H1 (cell line): ENCODE measurements around the gene KCP. TPM values are rescaled to one million over a fixed set of nuclear protein-coding genes. Genes with fewer than 3 reads are reported as not detected.

ENCODE experiments used
- CTCF ChIA-PET: fragments of 300-600 bp; sonication (Branson Sonifier 250); formaldehyde crosslinking; loops from one replicate; lab custom pipeline; 2021; ENCODE audit not compliant: partially characterized antibody; lab: Charles Lee
- POLR2A ChIA-PET: fragments of 300-600 bp; sonication (Branson Sonifier 250); formaldehyde crosslinking; loops from one replicate; lab custom pipeline; 2021; ENCODE audit warnings: inconsistent platforms; ENCODE audit not compliant: partially characterized antibody; lab: Charles Lee
- DNase-seq, 2 experiments: peaks; one replicate each; pipeline versions ENCODE4 v3.0.0 to v3.0.0-alpha.2; 2010 to 2022; ENCODE audit warnings: low spot score in 2 of 2, low read depth in 1 of 2, mixed read lengths in 1 of 2
- FAIRE-seq: peaks from 2 replicates; lab custom pipeline; 2011; peaks lifted over from hg19 to GRCh38; lab: Jason Lieb, UNC
- H2AFZ ChIP-seq: 2 replicates; pipeline ENCODE4 v1.8.1; 2012; ENCODE audit warnings: low read length, inconsistent platforms
- H2AK5ac ChIP-seq: 2 replicates; pipeline ENCODE4 v1.6.1; 2013; ENCODE audit warnings: low read depth, low read length
- H2BK120ac ChIP-seq: replicated peaks from 2 replicates; pipeline ENCODE3; 2013; ENCODE audit warnings: low read depth, low read length, inconsistent platforms
- H2BK12ac ChIP-seq: 2 replicates; pipeline ENCODE4 v1.6.1; 2013; ENCODE audit warnings: low read depth, low read length
- H2BK15ac ChIP-seq: 2 replicates; pipeline ENCODE4 v1.6.1; 2013; ENCODE audit warnings: low read length
- H2BK20ac ChIP-seq: 2 replicates; pipeline ENCODE4 v1.6.1; 2013; ENCODE audit warnings: low read length
- H2BK5ac ChIP-seq: 2 replicates; pipeline ENCODE4 v1.6.1; 2013; ENCODE audit warnings: low read depth, low read length
- H3K14ac ChIP-seq: 2 replicates; pipeline ENCODE4 v1.6.1; 2013; ENCODE audit warnings: inconsistent platforms; ENCODE audit not compliant: insufficient read length
- H3K18ac ChIP-seq: 2 replicates; pipeline ENCODE4 v1.6.1; 2013; ENCODE audit warnings: low read length; ENCODE audit errors: extremely low read depth
- H3K23ac ChIP-seq: 2 replicates; pipeline ENCODE4 v1.6.1; 2013; ENCODE audit warnings: inconsistent platforms; ENCODE audit not compliant: insufficient read length
- H3K23me2 ChIP-seq: 2 replicates; pipeline ENCODE4 v1.6.1; 2013; ENCODE audit warnings: low read depth, low read length
- H3K27ac ChIP-seq: 2 replicates; pipeline ENCODE4 v1.6.1; 2011; ENCODE audit warnings: low read depth, low read length, inconsistent platforms
- H3K27me3 ChIP-seq, 4 experiments: replicated peaks in 1 of 4; 1 replicate in 1 of 4; 2 replicates in 3 of 4; pipeline versions ENCODE4 v1.6.1 to v1.8.1; 2011 to 2013; ENCODE audit warnings: low read length in 3 of 4, mild to moderate bottlenecking in 3 of 4, inconsistent platforms in 2 of 4, mixed read lengths in 2 of 4, moderate library complexity in 1 of 4; ENCODE audit not compliant: control insufficient read depth in 3 of 4, insufficient read depth in 3 of 4; ENCODE audit errors: extremely low read depth in 1 of 4
- H3K36me3 ChIP-seq, 4 experiments: 2 replicates each; pipeline versions ENCODE4 v1.6.1 to v1.8.1; 2011 to 2013; ENCODE audit warnings: mild to moderate bottlenecking in 4 of 4, low read length in 3 of 4, moderate library complexity in 2 of 4, control low read depth in 1 of 4, inconsistent platforms in 1 of 4; ENCODE audit not compliant: insufficient read depth in 4 of 4, control insufficient read depth in 2 of 4
- H3K4ac ChIP-seq: replicated peaks from 2 replicates; pipeline ENCODE3; 2013; ENCODE audit warnings: low read length, low read depth, mixed read lengths, inconsistent platforms; ENCODE audit not compliant: insufficient read length
- H3K4me1 ChIP-seq, 4 experiments: replicated peaks in 1 of 4; 1 replicate in 1 of 4; 2 replicates in 3 of 4; pipeline versions ENCODE4 v1.6.1 to v1.8.1; 2011 to 2013; ENCODE audit warnings: low read length in 3 of 4, inconsistent platforms in 2 of 4, mixed read lengths in 1 of 4; ENCODE audit not compliant: insufficient read depth in 4 of 4, control insufficient read depth in 3 of 4
- H3K4me2 ChIP-seq, 2 experiments: 2 replicates each; pipeline versions ENCODE4 v1.6.1 to v1.8.1; 2011 to 2013; ENCODE audit warnings: low read depth in 2 of 2, low read length in 2 of 2, control low read depth in 1 of 2, inconsistent platforms in 1 of 2, mild to moderate bottlenecking in 1 of 2; ENCODE audit not compliant: insufficient read depth in 1 of 2
- H3K4me3 ChIP-seq, 4 experiments: fragments of 200-600, 300-600 bp in 1 of 4; sonication (generic), shearing (Covaris generic), sonication (Bioruptor Twin) in 1 of 4; 2 replicates each; pipeline versions ENCODE4 v1.5.1 to v1.8.1; 2011 to 2016; ENCODE audit warnings: low read length in 4 of 4, low read depth in 3 of 4, control low read depth in 2 of 4, inconsistent platforms in 2 of 4, mild to moderate bottlenecking in 2 of 4, mixed read lengths in 1 of 4, moderate library complexity in 1 of 4; ENCODE audit not compliant: insufficient read depth in 2 of 4; ENCODE audit errors: extremely low read depth in 1 of 4
- H3K56ac ChIP-seq: replicated peaks from 2 replicates; pipeline ENCODE3; 2013; ENCODE audit warnings: low read depth, mild to moderate bottlenecking, mixed read lengths, low read length, inconsistent platforms; ENCODE audit not compliant: insufficient read length
- H3K79me1 ChIP-seq: 2 replicates; pipeline ENCODE4 v1.6.1; 2013; ENCODE audit warnings: low read depth, low read length, control low read depth
- H3K79me2 ChIP-seq, 2 experiments: 2 replicates each; pipeline versions ENCODE4 v1.6.1 to v1.8.1; 2012 to 2013; ENCODE audit warnings: low read length in 2 of 2, mild to moderate bottlenecking in 2 of 2, inconsistent platforms in 1 of 2; ENCODE audit not compliant: insufficient read depth in 2 of 2, control insufficient read depth in 1 of 2
- H3K9ac ChIP-seq, 4 experiments: replicated peaks in 1 of 4; 1 replicate in 1 of 4; 2 replicates in 3 of 4; pipeline versions ENCODE4 v1.6.1 to v1.8.1; 2011 to 2013; ENCODE audit warnings: low read depth in 3 of 4, low read length in 3 of 4, control low read depth in 2 of 4, mild to moderate bottlenecking in 2 of 4, moderate library complexity in 2 of 4, inconsistent platforms in 1 of 4; ENCODE audit errors: extremely low read depth in 1 of 4
- H3K9me3 ChIP-seq, 2 experiments: 2 replicates each; pipeline versions ENCODE4 v1.6.1 to v1.8.1; 2012 to 2013; ENCODE audit warnings: mild to moderate bottlenecking in 2 of 2, moderate library complexity in 2 of 2, control low read depth in 1 of 2, inconsistent platforms in 1 of 2, low read depth in 1 of 2, low read length in 1 of 2, mixed read lengths in 1 of 2; ENCODE audit not compliant: insufficient read depth in 2 of 2
- H4K20me1 ChIP-seq, 2 experiments: replicated peaks in 1 of 2; 2 replicates each; pipeline versions ENCODE3 to v1.8.1; 2011 to 2013; ENCODE audit warnings: inconsistent platforms in 2 of 2, low read length in 2 of 2, mild to moderate bottlenecking in 1 of 2; ENCODE audit not compliant: insufficient read depth in 2 of 2, control insufficient read depth in 1 of 2
- H4K5ac ChIP-seq: 2 replicates; pipeline ENCODE4 v1.6.1; 2013; ENCODE audit warnings: low read length, low read depth, mixed read lengths, inconsistent platforms; ENCODE audit not compliant: insufficient read length
- H4K8ac ChIP-seq: 2 replicates; pipeline ENCODE4 v1.8.0; 2013; ENCODE audit warnings: mild to moderate bottlenecking, moderate library complexity, low read length, inconsistent platforms; ENCODE audit not compliant: insufficient read depth; ENCODE audit errors: extremely low read depth
- H4K91ac ChIP-seq: replicated peaks from 2 replicates; pipeline ENCODE3; 2013; ENCODE audit warnings: low read length, mixed read lengths, inconsistent platforms; ENCODE audit not compliant: insufficient read length
- CBX8 ChIP-seq: fragments of 300-800, 300-1000 bp; sonication (generic); IDR thresholded peaks from 2 replicates; pipeline ENCODE4 v1.7.1; 2016; ENCODE audit warnings: low read depth, low read length, borderline replicate concordance
- WGBS, 2 experiments: shearing (Covaris generic) in 1 of 2; methylation state at CpG; one replicate each; pipeline versions ENCODE4 v1.1.6 to v1.1.7; 2013 to 2015; ENCODE audit warnings: low lambda C conversion rate in 2 of 2, mixed read lengths in 2 of 2, inconsistent platforms in 1 of 2, low coverage in 1 of 2, missing lambda C conversion rate in 1 of 2; ENCODE audit not compliant: insufficient replicate concordance in 2 of 2, insufficient coverage in 1 of 2, insufficient read length in 1 of 2; ENCODE audit errors: extremely low coverage in 1 of 2, missing lambda C conversion rate in 1 of 2; 5-methylcytosine and 5-hydroxymethylcytosine counted together
- polyA plus RNA-seq, 7 experiments: library from polyadenylated mRNA; depleted of rRNA in 3 of 7; stranded (reverse) in 5 of 7; unstranded in 2 of 7; fragments of >200 nt in 5 of 7; fragments of 200-250 nt in 2 of 7; gene quantifications; 1 replicate in 5 of 7; 2 replicates in 1 of 7; 4 replicates in 1 of 7; pipeline versions ENCODE4 v1.2.1 to v1.2.3, GENCODE V29; 2011 to 2013; ENCODE audit warnings: missing spikeins in 2 of 7, mixed read lengths in 2 of 7
- total RNA-seq: library from RNA; stranded (reverse); fragmentation: NEBNext Ultra II Directional; extraction: Animal tissue kit (Norgen Biotek cat#: 25700); gene quantifications from 2 replicates; pipeline ENCODE4 v1.2.1, GENCODE V29; 2021
- TF ChIP-seq, protein P1 (sequence below): IDR thresholded peaks from 2 replicates; pipeline ENCODE4 v1.6.1; 2011; ENCODE audit warnings: low read depth, mild to moderate bottlenecking, low read length; ENCODE audit not compliant: insufficient read depth

KCP gene
- total and polyA plus RNA-seq, 2 of the 8 experiments (the other 6 are each of a cell fraction or from before 2014, with no cell fraction given) = 1.3 to 2.0 TPM

DNA sequence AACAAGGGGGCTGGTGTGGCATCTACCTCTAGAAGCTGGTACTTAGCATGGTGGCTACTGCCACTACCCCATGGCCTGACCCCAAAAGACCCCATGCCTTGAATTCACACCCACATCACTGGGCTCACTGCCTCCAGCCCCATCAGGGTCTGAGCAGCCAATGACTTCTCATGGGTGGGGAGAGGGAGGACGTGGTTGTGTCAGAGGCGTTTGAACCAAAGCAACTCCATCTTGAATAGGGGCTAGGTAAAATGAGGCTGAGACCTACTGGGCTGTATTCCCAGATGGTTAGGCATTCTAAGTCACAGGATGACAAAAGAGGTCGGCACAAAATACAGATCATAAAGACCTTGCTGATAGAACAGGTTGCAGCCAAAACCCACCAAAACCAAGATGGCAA lies 15.2 kb downstream of the KCP start:
- Histone ChIP-seq H3K18ac (no peak overlapping the region), H4K5ac (no peak overlapping the region), H4K8ac (no peak overlapping the region), H3K23me2 (peaks cover 5% of the 10 kb centered on the region; the same call in 1 of the 2 replicates), H3K23ac (no peak overlapping the region), H2BK20ac (no peak overlapping the region), H4K91ac (no peak overlapping the region), H3K4me2 (no peak overlapping the region), H3K4me3 (no peak overlapping the region), H3K14ac (no peak overlapping the region), H3K9ac (no peak overlapping the region), H2AK5ac (no peak overlapping the region), H4K20me1 (peaks cover 0 to 1% of the 10 kb centered on the region in 2 experiments), H2BK120ac (no peak overlapping the region), H3K56ac (no peak overlapping the region), H3K79me1 (no peaks in the 10 kb centered on the region), H3K4ac (no peak overlapping the region), H3K27me3 (peaks cover 0 to 7% (median 3%) of the 10 kb centered on the region in 4 experiments; a peak in 3 of 7 replicates), H2AFZ (no peak overlapping the region), H2BK5ac (no peak overlapping the region), H3K27ac (no peak overlapping the region), H3K4me1 (peaks cover 0 to 10% (median 3%) of the 10 kb centered on the region in 4 experiments; a peak in 4 of 7 replicates), H3K9me3 (peaks cover 3 to 11% of the 10 kb centered on the region in 2 experiments; a peak in 2 of 4 replicates), H3K36me3 (no peaks in the 10 kb centered on the region), H2BK15ac (no peak overlapping the region), H3K79me2 (no peaks in the 10 kb centered on the region), H2BK12ac (no peak overlapping the region)
- DNase-seq (no peak), FAIRE-seq (no peak)
- POLR2A ChIA-PET = no interaction called here
- TF ChIP-seq CBX8 = no peak
- TF ChIP-seq, protein P1, sequence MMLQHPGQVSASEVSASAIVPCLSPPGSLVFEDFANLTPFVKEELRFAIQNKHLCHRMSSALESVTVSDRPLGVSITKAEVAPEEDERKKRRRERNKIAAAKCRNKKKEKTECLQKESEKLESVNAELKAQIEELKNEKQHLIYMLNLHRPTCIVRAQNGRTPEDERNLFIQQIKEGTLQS = no peak
- CTCF ChIA-PET = interaction anchor here (3.5 kb wide), 1 partner anchor 8 kb away, joined by 14 read pairs; no protein-coding TSS in a partner anchor
- WGBS, 2 experiments = 86% methylated on average over 3 of the region's 3 CpGs; no CpG with 5 or more reads in 1 of the 2 experiments
